Endodermal cell (in vitro differentiated cells): ENCODE data around the gene RAB33B. TPM values are rescaled to one million over a fixed set of nuclear protein-coding genes. Genes with fewer than 3 reads are reported as not detected.
"Not testable (repeated sequence)": the region's sequence is repeated elsewhere in the genome, so short reads cannot be mapped to it uniquely, and the experiment has no call there.

ENCODE experiments used
- DNase-seq: peaks from one replicate; pipeline ENCODE4 v3.0.0-alpha.2; 2017
- H3K27ac ChIP-seq: 2 replicates; pipeline ENCODE4 v1.5.1; 2013; ENCODE audit warnings: mild to moderate bottlenecking, low read depth, low read length, moderate library complexity
- H3K27me3 ChIP-seq: 2 replicates; pipeline ENCODE4 v1.6.1; 2013; ENCODE audit warnings: mild to moderate bottlenecking, low read length, moderate library complexity; ENCODE audit not compliant: insufficient read depth, control insufficient read depth, poor library complexity, severe bottlenecking
- H3K36me3 ChIP-seq: 2 replicates; pipeline ENCODE4 v1.7.0; 2013; ENCODE audit warnings: mild to moderate bottlenecking, low read length, moderate library complexity; ENCODE audit not compliant: control insufficient read depth, insufficient read depth
- H3K4me1 ChIP-seq: one replicate; pipeline ENCODE4 v1.7.0; 2013; ENCODE audit warnings: low read length; ENCODE audit not compliant: control insufficient read depth, insufficient read depth
- H3K4me3 ChIP-seq: 2 replicates; pipeline ENCODE4 v1.5.1; 2013; ENCODE audit warnings: mild to moderate bottlenecking, low read length, moderate library complexity
- H3K9ac ChIP-seq: 2 replicates; pipeline ENCODE4 v1.6.1; 2013; ENCODE audit warnings: mild to moderate bottlenecking, low read length, moderate library complexity; ENCODE audit not compliant: poor library complexity, severe bottlenecking; ENCODE audit errors: extremely low read depth
- H3K9me3 ChIP-seq: 2 replicates; pipeline ENCODE4 v1.6.1; 2013; ENCODE audit warnings: mild to moderate bottlenecking, low read length, moderate library complexity; ENCODE audit not compliant: control insufficient read depth
- H3K27ac Mint-ChIP-seq: 2 replicates; pipeline ENCODE4 v1.8.0; 2020; ENCODE audit warnings: mixed read lengths
- H3K27me3 Mint-ChIP-seq: 2 replicates; pipeline ENCODE4 v1.8.0; 2021; ENCODE audit warnings: mild to moderate bottlenecking, mixed read lengths; ENCODE audit not compliant: insufficient read depth
- H3K36me3 Mint-ChIP-seq: 2 replicates; pipeline ENCODE4 v1.8.0; 2020; ENCODE audit warnings: low read depth, mixed read lengths
- H3K4me1 Mint-ChIP-seq: 2 replicates; pipeline ENCODE4 v1.8.0; 2020; ENCODE audit warnings: mixed read lengths
- H3K4me3 Mint-ChIP-seq: 2 replicates; pipeline ENCODE4 v1.8.0; 2020; ENCODE audit warnings: mild to moderate bottlenecking, moderate library complexity, mixed read lengths
- H3K9me3 Mint-ChIP-seq: 2 replicates; pipeline ENCODE4 v1.8.0; 2020; ENCODE audit warnings: mild to moderate bottlenecking, mixed read lengths
- CTCF ChIP-seq: fragments of 200-600 bp; sonication (generic); conservative IDR thresholded peaks from 2 replicates; pipeline ENCODE4 v1.5.0; 2021; ENCODE audit warnings: antibody characterized with exemption, mild to moderate bottlenecking
- WGBS, 2 experiments: methylation state at CpG; one replicate each; pipeline versions ENCODE4 v1.1.5 to v1.1.7; 2013; ENCODE audit warnings: missing lambda C conversion rate in 2 of 2, mixed read lengths in 1 of 2; ENCODE audit not compliant: insufficient coverage in 1 of 2, insufficient read length in 1 of 2; 5-methylcytosine and 5-hydroxymethylcytosine counted together
- long read RNA-seq, 4 experiments: library from polyadenylated mRNA in 2 of 4; library from RNA in 1 of 4; library from capped mRNA in 1 of 4; stranded (forward) in 3 of 4; unstranded in 1 of 4; transcript quantifications; one replicate each; pipeline ENCODE4 v2.0.0, GENCODE V29; 2020 to 2021; ENCODE audit warnings: inconsistent platforms in 1 of 4
- polyA plus RNA-seq, 2 experiments: library from polyadenylated mRNA; stranded (reverse); fragments of 50-300 nt; gene quantifications; one replicate each; pipeline ENCODE4 v1.2.3, GENCODE V29; 2013
- total RNA-seq, 2 donors: library from RNA; stranded (reverse); fragmentation: NEBNext Ultra II Directional in 1 of 2; extraction: Animal tissue kit (Norgen Biotek cat#: 25700) in 1 of 2; gene quantifications; 2 replicates in 1 of 2; 3 replicates in 1 of 2; pipeline ENCODE4 v1.2.1, GENCODE V29; 2021

The RAB33B gene
- total RNA-seq = 10 to 100 TPM in 1 of 2 donors, 1 to 10 TPM in 1; 8.7 to 11.4 TPM
- 6.3 TPM for polyA plus RNA-seq (2013, experiment 1 of 2)
- polyA plus RNA-seq (2013, experiment 2 of 2) = 6.0 TPM
- long read RNA-seq, experiment 1, full-length matches to known transcripts = 2 of 3 reads
- long read RNA-seq, experiment 1, partial matches to known transcripts = 0 of 3 reads
- long read RNA-seq, experiment 1, other reads (novel, unspliced or antisense) = 1 of 3 reads
- long read RNA-seq, experiment 2, full-length matches to known transcripts = 39 of 46 reads
- long read RNA-seq, experiment 2, partial matches to known transcripts = 0 of 46 reads
- long read RNA-seq, experiment 2, other reads (novel, unspliced or antisense) = 7 of 46 reads
- long read RNA-seq, experiment 3, full-length matches to known transcripts = 28 of 35 reads
- long read RNA-seq, experiment 3, partial matches to known transcripts = 0 of 35 reads
- long read RNA-seq, experiment 3, other reads (novel, unspliced or antisense) = 7 of 35 reads
- long read RNA-seq, experiment 4 = 0 reads

GRCh38 chr4:139454111-139455045 is at the start of gene RAB33B:
RAB33B (plus strand) TSS chr4:139454121; CDS start chr4:139454196, 75 bp downstream.
- peaks cover 5% of the 10 kb centered on the region for H3K4me1 ChIP-seq
- peaks cover 6% of the 10 kb centered on the region for H3K36me3 ChIP-seq
- H3K9me3 ChIP-seq = peaks cover 9% of the 10 kb centered on the region
- Mint-ChIP-seq H3K4me1 (peaks cover 51% of the 10 kb centered on the region), H3K27me3 (no peaks in the 10 kb centered on the region), H3K27ac (peak within 1 kb of the TSS; percentile 99), H3K9me3 (no peaks in the 10 kb centered on the region), H3K36me3 (peaks cover 13% of the 10 kb centered on the region), H3K4me3 (peak within 1 kb of the TSS; percentile 91)
- H3K9ac ChIP-seq = peak within 1 kb of the TSS; percentile 87
- no peak for DNase-seq
- peak within 1 kb of the TSS; percentile 55 for H3K27ac ChIP-seq
- peak within 1 kb of the TSS; percentile 97 for H3K4me3 ChIP-seq
- no peaks in the 10 kb centered on the region for H3K27me3 ChIP-seq
- TF ChIP-seq CTCF = no peak
- WGBS, 2 experiments = 3 to 17% methylated on average over 13 to 46 of the region's 46 CpGs

GRCh38 chr4:139410312-139410711 is 43.6 kb upstream of the RAB33B start:
- Mint-ChIP-seq H3K4me3 (no peak overlapping the region), H3K36me3 (peaks cover 47% of the 10 kb centered on the region), H3K4me1 (no peaks in the 10 kb centered on the region), H3K27me3 (no peaks in the 10 kb centered on the region), H3K27ac (no peak overlapping the region), H3K9me3 (peaks cover 23% of the 10 kb centered on the region)
- DNase-seq = no peak
- no peak for TF ChIP-seq CTCF
- no peak overlapping the region for H3K4me3 ChIP-seq
- H3K27me3 ChIP-seq = no peaks in the 10 kb centered on the region
- no peaks in the 10 kb centered on the region for H3K36me3 ChIP-seq
- no peaks in the 10 kb centered on the region for H3K4me1 ChIP-seq
- H3K9ac ChIP-seq = no peak overlapping the region
- H3K27ac ChIP-seq = no peak overlapping the region
- peaks cover 24% of the 10 kb centered on the region for H3K9me3 ChIP-seq

- H3K4me3 Mint-ChIP-seq, H3K9ac ChIP-seq, H3K27me3 Mint-ChIP-seq, DNase-seq, H3K27ac Mint-ChIP-seq, H3K27me3 ChIP-seq, H3K4me1 Mint-ChIP-seq, H3K4me3 ChIP-seq, H3K4me1 ChIP-seq, H3K27ac ChIP-seq: not testable (repeated sequence)
- Mint-ChIP-seq H3K9me3 (peaks cover 31% of the 10 kb centered on the region), H3K36me3 (peaks cover 46% of the 10 kb centered on the region)
- WGBS, 2 experiments = 93 to 95% methylated on average over 4 to 8 of the region's 8 CpGs
- peak; percentile 26 for TF ChIP-seq CTCF
- peaks cover 14% of the 10 kb centered on the region for H3K36me3 ChIP-seq
- peaks cover 48% of the 10 kb centered on the region for H3K9me3 ChIP-seq
Measured at GRCh38 chr4:139414671-139415210, 39.2 kb upstream of the RAB33B start.
